Aorta (tissue), 5 donors: Measurements from ENCODE around the gene STARD7. TPM values are rescaled to one million over a fixed set of nuclear protein-coding genes. Genes with fewer than 3 reads are reported as not detected.

ENCODE experiments used
- ATAC-seq: fragments of 200-7000 bp; cut with Tn5 transposase; one replicate; pipeline ENCODE4 v1.9.1; 2022; ENCODE audit warnings: moderate library complexity; ENCODE audit not compliant: low FRiP score
- DNase-seq, 2 donors: peaks; one replicate each; pipeline ENCODE4 v3.0.0-alpha.2; 2020
- H3K27ac ChIP-seq, 2 donors: one replicate each; pipeline ENCODE4 v1.5.1; 2013; ENCODE audit warnings: low read length in 2 of 2, mild to moderate bottlenecking in 2 of 2, moderate library complexity in 2 of 2, control low read depth in 1 of 2, inconsistent platforms in 1 of 2, low read depth in 1 of 2
- H3K27me3 ChIP-seq, 2 donors: one replicate each; pipeline ENCODE4 v1.6.1; 2013; ENCODE audit warnings: control low read depth in 1 of 2, low read length in 1 of 2, mild to moderate bottlenecking in 1 of 2, moderate library complexity in 1 of 2; ENCODE audit not compliant: insufficient read depth in 2 of 2, control insufficient read depth in 1 of 2
- H3K36me3 ChIP-seq, 2 donors: one replicate each; pipeline ENCODE4 v1.6.1; 2013; ENCODE audit warnings: control low read depth in 1 of 2, low read length in 1 of 2, mild to moderate bottlenecking in 1 of 2; ENCODE audit not compliant: insufficient read depth in 2 of 2, control insufficient read depth in 1 of 2
- H3K4me1 ChIP-seq, 2 donors: one replicate each; pipeline ENCODE4 v1.6.1; 2013; ENCODE audit warnings: low read length in 2 of 2, control low read depth in 1 of 2, mild to moderate bottlenecking in 1 of 2, moderate library complexity in 1 of 2; ENCODE audit not compliant: insufficient read depth in 2 of 2, control insufficient read depth in 1 of 2
- H3K4me3 ChIP-seq, 2 donors: one replicate each; pipeline ENCODE4 v1.5.1; 2013; ENCODE audit warnings: low read length in 2 of 2, control low read depth in 1 of 2, mild to moderate bottlenecking in 1 of 2
- H3K9me3 ChIP-seq: one replicate; pipeline ENCODE4 v1.6.1; 2013; ENCODE audit warnings: mild to moderate bottlenecking, low read length; ENCODE audit not compliant: control insufficient read depth
- WGBS, 2 donors: extraction: QIAGEN DNeasy Blood & Tissue Kit; methylation state at CpG; one replicate each; pipeline ENCODE4 v1.1.7; 2013; 5-methylcytosine and 5-hydroxymethylcytosine counted together
- intact Hi-C, 2 donors: fragments of 100-400 bp; cut with DNase I; formaldehyde crosslinking; loops; one replicate each; pipeline versions ENCODE4 v1.14.2 to v1.15.0; 2022
- polyA plus RNA-seq, 2 donors: library from polyadenylated mRNA; stranded (reverse); fragments of 200-250 nt; gene quantifications; one replicate each; pipeline ENCODE4 v1.2.3, GENCODE V29; 2013
- total RNA-seq, 2 donors: library from RNA; stranded (reverse); fragmentation: NEBNext Ultra II Directional; extraction: Animal tissue kit (Norgen Biotek cat#: 25700); gene quantifications; one replicate each; pipeline ENCODE4 v1.2.1, GENCODE V29; 2021
- donor health status: healthy with polysubstance abuse.
- donor health status: Bipolar disorder and iron deficiency.
- donor health status: DM: no; HTN: no; CAD: no.
- donor health status: DM: no; HTN: no; CAD: no.
- donor health status: DM: yes; HTN: yes; CAD: no.

STARD7 gene
- total and polyA plus RNA-seq, 4 donors = 23.8 to 72.7 (median 52.8) TPM

DNA sequence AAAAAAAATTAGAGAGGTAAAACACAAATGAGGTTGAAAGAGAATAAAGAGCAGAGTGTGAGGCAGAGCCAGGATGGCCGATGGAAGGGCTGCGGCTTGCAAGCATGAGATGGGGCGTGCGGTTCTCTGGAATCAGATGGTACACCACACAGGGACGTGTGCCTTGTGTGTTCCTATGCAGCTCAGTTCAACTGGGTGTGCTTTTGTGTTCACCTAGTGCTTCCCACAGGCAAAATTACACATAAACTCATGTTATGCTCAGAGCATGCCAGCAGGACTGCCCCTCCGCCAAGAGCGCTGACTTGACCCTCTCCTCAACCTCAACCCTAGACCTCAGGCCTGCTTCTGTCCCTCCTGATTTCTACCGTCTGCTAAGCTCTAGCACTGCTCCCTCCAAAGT, 24.4 kb downstream of the STARD7 start:
- H3K27me3 ChIP-seq = no peaks in the 10 kb centered on the region
- intact Hi-C loops = no loop called here
- no peak overlapping the region for H3K4me3 ChIP-seq
- WGBS, 2 donors = 89 to 91% methylated on average over 8 of the region's 8 CpGs
- no peak for ATAC-seq
- H3K27ac ChIP-seq = no peak overlapping the region
- DNase-seq = no peak
- no peaks in the 10 kb centered on the region for H3K9me3 ChIP-seq
- H3K4me1 ChIP-seq = no peaks in the 10 kb centered on the region
- peaks cover 5 to 6% of the 10 kb centered on the region in 2 donors for H3K36me3 ChIP-seq

DNA sequence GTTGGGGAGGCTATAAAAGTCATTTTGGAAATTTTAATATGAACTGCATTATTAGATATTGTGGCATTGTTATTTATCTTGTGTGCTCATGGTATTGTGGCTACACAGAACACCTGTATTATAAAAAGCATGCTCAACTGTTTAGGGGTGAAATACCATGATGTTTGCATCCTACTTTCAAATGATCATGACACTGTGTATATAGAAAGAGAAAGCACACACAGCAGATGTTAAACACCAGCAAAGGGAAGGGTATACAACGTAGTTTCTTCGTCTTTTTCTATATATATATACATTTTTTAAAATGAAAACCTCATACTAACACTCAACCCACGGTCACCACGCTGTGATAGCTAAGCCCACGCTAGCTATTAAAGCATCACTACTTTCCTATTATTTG, 27.1 kb downstream of the STARD7 start:
- no peak overlapping the region for H3K4me3 ChIP-seq
- no peaks in the 10 kb centered on the region for H3K4me1 ChIP-seq
- intact Hi-C loops = no loop called here
- no peaks in the 10 kb centered on the region for H3K27me3 ChIP-seq
- peaks cover 1 to 2% of the 10 kb centered on the region in 2 donors for H3K36me3 ChIP-seq
- H3K27ac ChIP-seq = no peak overlapping the region
- H3K9me3 ChIP-seq = no peaks in the 10 kb centered on the region
- WGBS, 2 donors = 68 to 73% methylated on average over 5 of the region's 5 CpGs
- DNase-seq (no peak), ATAC-seq (no peak)

- Histone ChIP-seq H3K27ac (no peak overlapping the region), H3K9me3 (no peaks in the 10 kb centered on the region), H3K27me3 (no peaks in the 10 kb centered on the region), H3K4me1 (no peaks in the 10 kb centered on the region), H3K4me3 (no peak overlapping the region), H3K36me3 (no peaks in the 10 kb centered on the region)
- intact Hi-C loops = no loop called here
- no peak for ATAC-seq
- no peak for DNase-seq
Observed at GRCh38 chr2:96180521-96180920, 28.1 kb downstream of the STARD7 start.

GRCh38 chr2:96180002-96180401, 28.6 kb downstream of the STARD7 start:
- DNase-seq (no peak), ATAC-seq (no peak)
- WGBS, 2 donors = 97 to 100% methylated on average over 1 of the region's 1 CpG
- Histone ChIP-seq H3K9me3 (no peaks in the 10 kb centered on the region), H3K4me3 (no peak overlapping the region), H3K27ac (no peak overlapping the region), H3K27me3 (no peaks in the 10 kb centered on the region), H3K4me1 (no peaks in the 10 kb centered on the region), H3K36me3 (no peaks in the 10 kb centered on the region)
- intact Hi-C loops = no loop called here

GRCh38 chr2:96176661-96177060, 32.0 kb downstream of the STARD7 start:
- Histone ChIP-seq H3K27me3 (no peaks in the 10 kb centered on the region), H3K4me1 (no peaks in the 10 kb centered on the region), H3K27ac (no peak overlapping the region), H3K4me3 (no peak overlapping the region), H3K9me3 (no peaks in the 10 kb centered on the region), H3K36me3 (no peaks in the 10 kb centered on the region)
- intact Hi-C loops = loop anchor here in 1 of 2 donors (10.0 kb wide), 2 partner anchors 112 to 152 kb away; no protein-coding TSS in a partner anchor
- WGBS, 2 donors = 47 to 53% methylated on average over 4 of the region's 4 CpGs
- DNase-seq (no peak), ATAC-seq (no peak)

DNA sequence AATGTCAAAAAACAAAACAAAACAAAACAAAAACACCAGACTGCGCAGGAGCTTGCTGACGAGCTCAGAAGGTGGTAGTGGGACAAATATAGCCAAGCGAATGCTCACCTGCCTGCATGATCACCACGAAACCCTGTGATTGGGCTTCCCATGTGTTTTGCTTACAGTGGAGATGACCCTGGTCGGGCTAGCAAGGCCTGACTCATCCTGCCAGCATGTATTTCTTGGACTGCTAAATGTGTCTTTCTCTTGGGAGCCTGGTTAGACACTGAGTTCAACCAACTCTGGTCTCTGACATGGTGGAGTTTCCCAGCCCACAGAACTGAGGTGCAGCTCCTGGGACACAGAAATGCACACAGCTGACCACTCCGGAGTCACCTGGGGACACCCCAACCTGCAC, 32.7 kb downstream of the STARD7 start:
- DNase-seq (no peak), ATAC-seq (no peak)
- 80% methylated on average over 6 of the region's 6 CpGs for WGBS, 2 donors
- Histone ChIP-seq H3K4me1 (no peaks in the 10 kb centered on the region), H3K27ac (no peak overlapping the region), H3K4me3 (no peak overlapping the region), H3K27me3 (no peaks in the 10 kb centered on the region), H3K36me3 (no peaks in the 10 kb centered on the region), H3K9me3 (no peaks in the 10 kb centered on the region)
- intact Hi-C loops = loop anchor here in 1 of 2 donors (2.0 to 10.0 kb wide), 3 partner anchors 37 to 151 kb away; partner anchors contain the start of gene ASTL

DNA sequence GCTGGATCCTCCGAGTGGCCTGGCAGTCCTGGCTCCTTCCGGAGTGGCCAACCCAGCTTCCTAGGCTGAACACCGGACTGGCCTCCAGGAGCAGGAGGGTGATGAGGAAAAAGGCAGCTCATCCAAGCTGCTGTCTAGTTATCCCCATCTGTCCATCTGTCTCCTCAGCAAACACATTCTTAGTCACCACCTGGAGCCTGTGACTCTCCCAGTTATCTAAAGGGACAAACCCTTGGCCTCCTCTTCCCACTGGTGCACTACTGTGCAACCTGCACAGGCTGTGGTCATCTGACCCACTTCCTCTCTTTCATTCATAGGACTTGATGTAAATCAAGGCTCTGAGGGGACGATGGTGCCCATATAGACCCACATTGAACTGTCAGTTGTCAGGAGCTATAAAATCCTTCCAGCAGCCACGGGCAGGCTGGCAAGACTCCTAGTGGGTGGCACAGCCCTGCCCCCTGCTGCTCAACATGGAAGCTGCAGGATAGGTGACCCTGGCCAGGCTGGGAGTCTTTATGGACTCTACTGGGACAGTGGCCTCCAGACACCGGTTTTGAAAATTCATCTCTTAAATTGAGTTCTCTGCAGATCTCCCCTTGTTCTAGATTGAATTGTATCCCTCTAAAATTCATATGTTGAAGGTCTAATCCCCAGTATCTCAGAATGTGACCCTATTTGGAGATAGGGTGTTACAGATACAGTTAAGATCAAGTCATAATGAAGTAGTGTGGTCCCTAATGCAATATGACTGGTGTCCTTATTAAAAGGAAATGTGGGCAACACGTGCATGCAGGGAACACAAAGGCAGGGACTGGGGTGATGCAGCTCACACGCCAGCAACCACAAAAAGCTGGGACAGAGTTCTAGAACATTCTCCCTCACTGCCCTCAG, 34.1 kb downstream of the STARD7 start:
- 49 to 50% methylated on average over 8 of the region's 8 CpGs for WGBS, 2 donors
- Histone ChIP-seq H3K27me3 (no peaks in the 10 kb centered on the region), H3K36me3 (no peaks in the 10 kb centered on the region), H3K27ac (no peak overlapping the region), H3K9me3 (no peaks in the 10 kb centered on the region), H3K4me1 (no peaks in the 10 kb centered on the region), H3K4me3 (no peak overlapping the region)
- intact Hi-C loops = loop anchor here (2.0 to 10.0 kb wide), 5 partner anchors 36 to 182 kb away; partner anchors contain the start of genes ASTL (in 2 of the 2) and ANKRD36C (in 1 of the 2)
- DNase-seq (peak; percentile 81 to 90), ATAC-seq (peak; percentile 87)

- intact Hi-C loops = loop anchor here (5.0 to 10.0 kb wide), 4 partner anchors 35 to 180 kb away; partner anchors contain the start of genes ANKRD36C (in 1 of the 2) and ASTL (in 1 of the 2)
- no peaks in the 10 kb centered on the region for H3K27me3 ChIP-seq
- H3K27ac ChIP-seq = no peak overlapping the region
- no peak overlapping the region for H3K4me3 ChIP-seq
- DNase-seq (peak in 1 of 2 donors; percentile 46), ATAC-seq (no peak)
- no peaks in the 10 kb centered on the region for H3K4me1 ChIP-seq
- H3K9me3 ChIP-seq = no peaks in the 10 kb centered on the region
- 95 to 97% methylated on average over 15 of the region's 15 CpGs for WGBS, 2 donors
- no peaks in the 10 kb centered on the region for H3K36me3 ChIP-seq
Observed at GRCh38 chr2:96171831-96172230, 36.8 kb downstream of the STARD7 start.

- 94 to 96% methylated on average over 3 of the region's 3 CpGs for WGBS, 2 donors
Observed at GRCh38 chr2:96170626-96171025, 38.0 kb downstream of the STARD7 start.

More at GRCh38 chr2:96170626-96171025, 38.0 kb downstream of the STARD7 start:
- no peaks in the 10 kb centered on the region for H3K4me1 ChIP-seq
- H3K36me3 ChIP-seq = no peaks in the 10 kb centered on the region
- H3K4me3 ChIP-seq = no peak overlapping the region
- no peak for ATAC-seq
- H3K9me3 ChIP-seq = no peaks in the 10 kb centered on the region
- peak in 1 of 2 donors; percentile 51 for DNase-seq
- no peak overlapping the region for H3K27ac ChIP-seq
- no peaks in the 10 kb centered on the region for H3K27me3 ChIP-seq
- intact Hi-C loops = loop anchor here (5.0 to 10.0 kb wide), 4 partner anchors 33 to 178 kb away; partner anchors contain the start of genes ANKRD36C (in 1 of the 2) and ASTL (in 1 of the 2)
